ENCODE results near the gene POLA1.

- TF ChIP-seq CTCF (IDR thresholded peaks at IDR 0.05) (no peak), POLR2A (IDR thresholded peaks at IDR 0.05) (no peak)
These were observed 302.5 kb downstream of the POLA1 start for GRCh38 chrX:24996096-24996709.

Data from thyroid gland (tissue), 4 donors.